HepG2 (cell line): ENCODE results near the gene SCN9A. TPM values are rescaled to one million over a fixed set of nuclear protein-coding genes. Genes with fewer than 3 reads are reported as not detected.

Source experiments
- BRD4 ChIP-seq: sonication (generic); formaldehyde crosslinking; IDR thresholded peaks from 2 replicates; pipeline ENCODE4 v1.4.0; 2020; ENCODE audit warnings: missing genetic modification reagents
- GATAD2A ChIP-seq: IDR thresholded peaks from 2 replicates; pipeline ENCODE4 v1.6.1; 2016
- HMG20A ChIP-seq: IDR thresholded peaks from 2 replicates; pipeline ENCODE4 v1.6.1; 2016; ENCODE audit warnings: borderline replicate concordance
- HNF4A ChIP-seq: sonication (generic); formaldehyde crosslinking; IDR thresholded peaks from 2 replicates; pipeline ENCODE4 v1.4.0; 2020; ENCODE audit warnings: missing genetic modification reagents
- IKZF1 ChIP-seq: fragments of 450-650 bp; IDR thresholded peaks from 2 replicates; pipeline ENCODE4 v1.7.1; 2016
- ISL2 ChIP-seq: sonication (generic); formaldehyde crosslinking; IDR thresholded peaks from 2 replicates; pipeline ENCODE4 v1.5.0; 2020; ENCODE audit warnings: missing genetic modification reagents
- JUN ChIP-seq: sonication (generic); formaldehyde crosslinking; IDR thresholded peaks from 2 replicates; pipeline ENCODE4 v1.4.0; 2020; ENCODE audit warnings: mild to moderate bottlenecking, missing genetic modification reagents
- MED1 ChIP-seq: sonication (generic); formaldehyde crosslinking; IDR thresholded peaks from 2 replicates; pipeline ENCODE4 v1.4.0; 2020; ENCODE audit warnings: missing genetic modification reagents
- PITX1 ChIP-seq: sonication (generic); formaldehyde crosslinking; IDR thresholded peaks from 2 replicates; pipeline ENCODE4 v1.5.1; 2020; ENCODE audit warnings: mild to moderate bottlenecking, missing genetic modification reagents
- RARG ChIP-seq: sonication (generic); formaldehyde crosslinking; IDR thresholded peaks from 2 replicates; pipeline ENCODE4 v1.4.0; 2020; ENCODE audit warnings: low read depth, mild to moderate bottlenecking, missing genetic modification reagents
- SMAD3 ChIP-seq: sonication (generic); formaldehyde crosslinking; IDR thresholded peaks from 2 replicates; pipeline ENCODE4 v1.4.0; 2020; ENCODE audit warnings: missing genetic modification reagents
- ZFP36 ChIP-seq: fragments of 150-350 bp; IDR thresholded peaks from 2 replicates; pipeline ENCODE4 v1.6.1; 2018; ENCODE audit warnings: borderline replicate concordance, low read length, low read depth; ENCODE audit not compliant: partially characterized antibody
- ZMYM4 ChIP-seq: sonication (generic); formaldehyde crosslinking; IDR thresholded peaks from 2 replicates; pipeline ENCODE4 v1.8.1; 2023; ENCODE audit warnings: mild to moderate bottlenecking, missing genetic modification reagents
- ZNF292 ChIP-seq: sonication (generic); formaldehyde crosslinking; IDR thresholded peaks from 2 replicates; pipeline ENCODE4 v1.8.1; 2022; ENCODE audit warnings: mild to moderate bottlenecking, low read depth, missing genetic modification reagents, borderline replicate concordance
- ZNF780A ChIP-seq: sonication (generic); formaldehyde crosslinking; IDR thresholded peaks from 2 replicates; pipeline ENCODE4 v1.8.0; 2022; ENCODE audit warnings: mild to moderate bottlenecking, missing genetic modification reagents, moderate library complexity
- polyA plus RNA-seq, 8 experiments: library from polyadenylated mRNA; depleted of rRNA in 3 of 8; stranded (reverse) in 7 of 8; unstranded in 1 of 8; fragments of >200 nt; fragmentation: Illumina TruSeq in 4 of 8; extraction: Trizol in 4 of 8; gene quantifications; 2 replicates each; pipeline versions ENCODE4 v1.2.1 to v1.2.3, GENCODE V29; 2011 to 2016; ENCODE audit warnings: low read depth in 4 of 8, missing spikeins in 1 of 8, mixed read lengths in 1 of 8; ENCODE audit not compliant: insufficient read depth in 1 of 8
- total RNA-seq, 5 experiments: library from RNA; depleted of rRNA; stranded (reverse); fragments of >200 nt; fragmentation: Illumina TruSeq; extraction: Trizol; gene quantifications; 2 replicates each; pipeline ENCODE4 v1.2.3, GENCODE V29; 2016; ENCODE audit warnings: low read depth in 1 of 5
- TF ChIP-seq, protein P1 (sequence below): IDR thresholded peaks from 2 replicates; pipeline ENCODE4 v1.4.0; 2020; ENCODE audit warnings: mild to moderate bottlenecking, missing genetic modification reagents
- TF ChIP-seq, protein P2 (sequence below): sonication (generic); formaldehyde crosslinking; IDR thresholded peaks from 2 replicates; pipeline ENCODE4 v1.5.1; 2020; ENCODE audit warnings: mild to moderate bottlenecking, missing genetic modification reagents, borderline replicate concordance
- TF ChIP-seq, protein P3 (sequence below): sonication (generic); IDR thresholded peaks from 2 replicates; pipeline ENCODE4 v1.6.1; 2016; ENCODE audit warnings: low read depth, borderline replicate concordance
- TF ChIP-seq, protein P4 (sequence below): sonication (generic); formaldehyde crosslinking; IDR thresholded peaks from 2 replicates; pipeline ENCODE4 v1.5.0; 2020; ENCODE audit warnings: missing genetic modification reagents

The SCN9A gene
- total and polyA plus RNA-seq, 2 of the 13 experiments (the other 11 are each of a cell fraction or from before 2014, with no cell fraction given), result 15.3 to 24.3 TPM

DNA sequence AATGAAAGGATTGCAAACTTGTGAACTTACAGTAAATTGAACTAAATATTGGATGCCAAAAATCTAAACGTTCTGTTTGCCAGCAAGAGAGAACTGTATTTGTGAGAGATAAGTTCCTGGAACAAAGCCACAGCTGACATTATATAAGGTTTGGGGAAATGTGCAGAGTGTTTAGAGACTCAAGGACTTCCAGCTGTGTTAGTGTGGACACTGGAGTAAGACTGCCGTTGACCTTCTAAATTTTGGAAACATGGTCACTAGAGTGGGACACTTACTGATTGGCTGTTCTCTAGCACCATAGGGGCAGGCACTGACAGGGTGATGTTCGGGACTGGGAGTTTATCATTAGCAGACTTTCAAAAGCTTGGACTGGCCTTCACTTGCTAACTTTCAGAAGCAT is 40.5 kb downstream of the SCN9A start (continued):
- TF ChIP-seq ZFP36, result no peak
- TF ChIP-seq MED1 (CRISPR knock-in tag), result peak; percentile 61
- 0 out of 2 replicates have a peak, but pooled peaks have one; percentile 21 for TF ChIP-seq PITX1
- peak; percentile 41; the same call in 1 of the 2 replicates for TF ChIP-seq ISL2
- no peak for TF ChIP-seq IKZF1
- TF ChIP-seq, protein P1, sequence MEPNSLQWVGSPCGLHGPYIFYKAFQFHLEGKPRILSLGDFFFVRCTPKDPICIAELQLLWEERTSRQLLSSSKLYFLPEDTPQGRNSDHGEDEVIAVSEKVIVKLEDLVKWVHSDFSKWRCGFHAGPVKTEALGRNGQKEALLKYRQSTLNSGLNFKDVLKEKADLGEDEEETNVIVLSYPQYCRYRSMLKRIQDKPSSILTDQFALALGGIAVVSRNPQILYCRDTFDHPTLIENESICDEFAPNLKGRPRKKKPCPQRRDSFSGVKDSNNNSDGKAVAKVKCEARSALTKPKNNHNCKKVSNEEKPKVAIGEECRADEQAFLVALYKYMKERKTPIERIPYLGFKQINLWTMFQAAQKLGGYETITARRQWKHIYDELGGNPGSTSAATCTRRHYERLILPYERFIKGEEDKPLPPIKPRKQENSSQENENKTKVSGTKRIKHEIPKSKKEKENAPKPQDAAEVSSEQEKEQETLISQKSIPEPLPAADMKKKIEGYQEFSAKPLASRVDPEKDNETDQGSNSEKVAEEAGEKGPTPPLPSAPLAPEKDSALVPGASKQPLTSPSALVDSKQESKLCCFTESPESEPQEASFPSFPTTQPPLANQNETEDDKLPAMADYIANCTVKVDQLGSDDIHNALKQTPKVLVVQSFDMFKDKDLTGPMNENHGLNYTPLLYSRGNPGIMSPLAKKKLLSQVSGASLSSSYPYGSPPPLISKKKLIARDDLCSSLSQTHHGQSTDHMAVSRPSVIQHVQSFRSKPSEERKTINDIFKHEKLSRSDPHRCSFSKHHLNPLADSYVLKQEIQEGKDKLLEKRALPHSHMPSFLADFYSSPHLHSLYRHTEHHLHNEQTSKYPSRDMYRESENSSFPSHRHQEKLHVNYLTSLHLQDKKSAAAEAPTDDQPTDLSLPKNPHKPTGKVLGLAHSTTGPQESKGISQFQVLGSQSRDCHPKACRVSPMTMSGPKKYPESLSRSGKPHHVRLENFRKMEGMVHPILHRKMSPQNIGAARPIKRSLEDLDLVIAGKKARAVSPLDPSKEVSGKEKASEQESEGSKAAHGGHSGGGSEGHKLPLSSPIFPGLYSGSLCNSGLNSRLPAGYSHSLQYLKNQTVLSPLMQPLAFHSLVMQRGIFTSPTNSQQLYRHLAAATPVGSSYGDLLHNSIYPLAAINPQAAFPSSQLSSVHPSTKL (CRISPR knock-in tag), result peak; percentile 67
- no peak for TF ChIP-seq RARG (CRISPR knock-in tag)
- no peak for TF ChIP-seq BRD4 (CRISPR knock-in tag)
- TF ChIP-seq JUN (CRISPR knock-in tag), result no peak
- TF ChIP-seq, protein P2, sequence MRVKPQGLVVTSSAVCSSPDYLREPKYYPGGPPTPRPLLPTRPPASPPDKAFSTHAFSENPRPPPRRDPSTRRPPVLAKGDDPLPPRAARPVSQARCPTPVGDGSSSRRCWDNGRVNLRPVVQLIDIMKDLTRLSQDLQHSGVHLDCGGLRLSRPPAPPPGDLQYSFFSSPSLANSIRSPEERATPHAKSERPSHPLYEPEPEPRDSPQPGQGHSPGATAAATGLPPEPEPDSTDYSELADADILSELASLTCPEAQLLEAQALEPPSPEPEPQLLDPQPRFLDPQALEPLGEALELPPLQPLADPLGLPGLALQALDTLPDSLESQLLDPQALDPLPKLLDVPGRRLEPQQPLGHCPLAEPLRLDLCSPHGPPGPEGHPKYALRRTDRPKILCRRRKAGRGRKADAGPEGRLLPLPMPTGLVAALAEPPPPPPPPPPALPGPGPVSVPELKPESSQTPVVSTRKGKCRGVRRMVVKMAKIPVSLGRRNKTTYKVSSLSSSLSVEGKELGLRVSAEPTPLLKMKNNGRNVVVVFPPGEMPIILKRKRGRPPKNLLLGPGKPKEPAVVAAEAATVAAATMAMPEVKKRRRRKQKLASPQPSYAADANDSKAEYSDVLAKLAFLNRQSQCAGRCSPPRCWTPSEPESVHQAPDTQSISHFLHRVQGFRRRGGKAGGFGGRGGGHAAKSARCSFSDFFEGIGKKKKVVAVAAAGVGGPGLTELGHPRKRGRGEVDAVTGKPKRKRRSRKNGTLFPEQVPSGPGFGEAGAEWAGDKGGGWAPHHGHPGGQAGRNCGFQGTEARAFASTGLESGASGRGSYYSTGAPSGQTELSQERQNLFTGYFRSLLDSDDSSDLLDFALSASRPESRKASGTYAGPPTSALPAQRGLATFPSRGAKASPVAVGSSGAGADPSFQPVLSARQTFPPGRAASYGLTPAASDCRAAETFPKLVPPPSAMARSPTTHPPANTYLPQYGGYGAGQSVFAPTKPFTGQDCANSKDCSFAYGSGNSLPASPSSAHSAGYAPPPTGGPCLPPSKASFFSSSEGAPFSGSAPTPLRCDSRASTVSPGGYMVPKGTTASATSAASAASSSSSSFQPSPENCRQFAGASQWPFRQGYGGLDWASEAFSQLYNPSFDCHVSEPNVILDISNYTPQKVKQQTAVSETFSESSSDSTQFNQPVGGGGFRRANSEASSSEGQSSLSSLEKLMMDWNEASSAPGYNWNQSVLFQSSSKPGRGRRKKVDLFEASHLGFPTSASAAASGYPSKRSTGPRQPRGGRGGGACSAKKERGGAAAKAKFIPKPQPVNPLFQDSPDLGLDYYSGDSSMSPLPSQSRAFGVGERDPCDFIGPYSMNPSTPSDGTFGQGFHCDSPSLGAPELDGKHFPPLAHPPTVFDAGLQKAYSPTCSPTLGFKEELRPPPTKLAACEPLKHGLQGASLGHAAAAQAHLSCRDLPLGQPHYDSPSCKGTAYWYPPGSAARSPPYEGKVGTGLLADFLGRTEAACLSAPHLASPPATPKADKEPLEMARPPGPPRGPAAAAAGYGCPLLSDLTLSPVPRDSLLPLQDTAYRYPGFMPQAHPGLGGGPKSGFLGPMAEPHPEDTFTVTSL (CRISPR knock-in tag), result 0 out of 2 replicates have a peak, but pooled peaks have one; percentile 19
- no peak for TF ChIP-seq ZNF780A (CRISPR knock-in tag)
- 0 out of 2 replicates have a peak, but pooled peaks have one; percentile 27 for TF ChIP-seq ZNF292
- TF ChIP-seq HNF4A (CRISPR knock-in tag), result peak; percentile 25; the same call in 1 of the 2 replicates
- TF ChIP-seq, protein P3, sequence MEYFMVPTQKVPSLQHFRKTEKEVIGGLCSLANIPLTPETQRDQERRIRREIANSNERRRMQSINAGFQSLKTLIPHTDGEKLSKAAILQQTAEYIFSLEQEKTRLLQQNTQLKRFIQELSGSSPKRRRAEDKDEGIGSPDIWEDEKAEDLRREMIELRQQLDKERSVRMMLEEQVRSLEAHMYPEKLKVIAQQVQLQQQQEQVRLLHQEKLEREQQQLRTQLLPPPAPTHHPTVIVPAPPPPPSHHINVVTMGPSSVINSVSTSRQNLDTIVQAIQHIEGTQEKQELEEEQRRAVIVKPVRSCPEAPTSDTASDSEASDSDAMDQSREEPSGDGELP, result peak; percentile 45; the same call in 1 of the 2 replicates
- peak; percentile 15; the same call in 1 of the 2 replicates for TF ChIP-seq HMG20A (CRISPR knock-in tag)
- TF ChIP-seq SMAD3 (CRISPR knock-in tag), result 0 out of 2 replicates have a peak, but pooled peaks have one; percentile 65
- peak; percentile 90 for TF ChIP-seq ZMYM4
- TF ChIP-seq, protein P4, sequence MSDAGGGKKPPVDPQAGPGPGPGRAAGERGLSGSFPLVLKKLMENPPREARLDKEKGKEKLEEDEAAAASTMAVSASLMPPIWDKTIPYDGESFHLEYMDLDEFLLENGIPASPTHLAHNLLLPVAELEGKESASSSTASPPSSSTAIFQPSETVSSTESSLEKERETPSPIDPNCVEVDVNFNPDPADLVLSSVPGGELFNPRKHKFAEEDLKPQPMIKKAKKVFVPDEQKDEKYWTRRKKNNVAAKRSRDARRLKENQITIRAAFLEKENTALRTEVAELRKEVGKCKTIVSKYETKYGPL, result peak; percentile 88
- TF ChIP-seq GATAD2A (CRISPR knock-in tag), result peak; percentile 79
